ENCODE results near the gene GALNT6.

Gene GALNT6

DNA sequence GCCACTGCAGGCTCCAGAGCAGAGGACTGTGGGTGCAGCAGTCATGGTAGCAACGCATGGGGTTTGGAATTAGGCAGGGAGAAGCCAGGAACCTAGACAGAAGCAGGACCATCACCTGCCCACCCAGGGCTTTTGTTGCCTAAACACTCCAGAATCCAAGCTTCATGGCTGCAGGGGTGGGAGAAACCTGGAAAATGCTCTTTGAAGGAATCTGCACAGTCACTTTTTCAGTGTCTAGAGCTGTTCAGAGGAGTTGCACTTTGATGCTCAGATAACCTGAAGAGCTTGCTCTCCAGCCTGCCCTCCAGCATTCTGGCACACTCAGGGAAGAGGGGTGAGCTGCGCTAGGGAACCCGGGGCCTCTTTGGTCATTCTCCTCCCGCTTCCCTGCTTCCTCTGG lies 43.1 kb downstream of the GALNT6 start:
- TF ChIP-seq, protein P1, sequence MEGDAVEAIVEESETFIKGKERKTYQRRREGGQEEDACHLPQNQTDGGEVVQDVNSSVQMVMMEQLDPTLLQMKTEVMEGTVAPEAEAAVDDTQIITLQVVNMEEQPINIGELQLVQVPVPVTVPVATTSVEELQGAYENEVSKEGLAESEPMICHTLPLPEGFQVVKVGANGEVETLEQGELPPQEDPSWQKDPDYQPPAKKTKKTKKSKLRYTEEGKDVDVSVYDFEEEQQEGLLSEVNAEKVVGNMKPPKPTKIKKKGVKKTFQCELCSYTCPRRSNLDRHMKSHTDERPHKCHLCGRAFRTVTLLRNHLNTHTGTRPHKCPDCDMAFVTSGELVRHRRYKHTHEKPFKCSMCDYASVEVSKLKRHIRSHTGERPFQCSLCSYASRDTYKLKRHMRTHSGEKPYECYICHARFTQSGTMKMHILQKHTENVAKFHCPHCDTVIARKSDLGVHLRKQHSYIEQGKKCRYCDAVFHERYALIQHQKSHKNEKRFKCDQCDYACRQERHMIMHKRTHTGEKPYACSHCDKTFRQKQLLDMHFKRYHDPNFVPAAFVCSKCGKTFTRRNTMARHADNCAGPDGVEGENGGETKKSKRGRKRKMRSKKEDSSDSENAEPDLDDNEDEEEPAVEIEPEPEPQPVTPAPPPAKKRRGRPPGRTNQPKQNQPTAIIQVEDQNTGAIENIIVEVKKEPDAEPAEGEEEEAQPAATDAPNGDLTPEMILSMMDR (IDR thresholded peaks at IDR 0.05; ENCODE audit: low read length), result no peak
- TF ChIP-seq EZH2 (IDR thresholded peaks at IDR 0.05; ENCODE audit: borderline replicate concordance, low read length), result no peak
- no peak overlapping the region for H3K4me3 ChIP-seq (ENCODE audit: low read depth, low read length, poor library complexity, severe bottlenecking)
- H3K9ac ChIP-seq (ENCODE audit: low read length), result no peak overlapping the region
- no peak overlapping the region for H3K4me2 ChIP-seq (ENCODE audit: low read length)
- no peaks in the 10 kb centered on the region for H3K4me1 ChIP-seq (ENCODE audit: insufficient read depth, low read length, severe bottlenecking)
- H3K27ac ChIP-seq (ENCODE audit: low read depth, low read length, poor library complexity, severe bottlenecking), result no peak overlapping the region
- H3F3A ChIP-seq (ENCODE audit: insufficient read depth, low read length), result no peaks in the 10 kb centered on the region
- no peaks in the 10 kb centered on the region for H3K9me2 ChIP-seq (ENCODE audit: low read depth, low read length)
- no peaks in the 10 kb centered on the region; the same call in 1 of the 2 replicates for H3K27me3 ChIP-seq (ENCODE audit: insufficient read depth, low read length)
- H3K79me2 ChIP-seq (ENCODE audit: insufficient read depth, low read length), result no peaks in the 10 kb centered on the region
- no peaks in the 10 kb centered on the region for H3K36me3 ChIP-seq (ENCODE audit: insufficient read depth, low read length)
- H2AFZ ChIP-seq (ENCODE audit: low read length), result no peak overlapping the region
- no peaks in the 10 kb centered on the region for H4K20me1 ChIP-seq (ENCODE audit: insufficient read depth, low read length)
- H3K9me3 ChIP-seq (ENCODE audit: low read length), result no peaks in the 10 kb centered on the region

DNA sequence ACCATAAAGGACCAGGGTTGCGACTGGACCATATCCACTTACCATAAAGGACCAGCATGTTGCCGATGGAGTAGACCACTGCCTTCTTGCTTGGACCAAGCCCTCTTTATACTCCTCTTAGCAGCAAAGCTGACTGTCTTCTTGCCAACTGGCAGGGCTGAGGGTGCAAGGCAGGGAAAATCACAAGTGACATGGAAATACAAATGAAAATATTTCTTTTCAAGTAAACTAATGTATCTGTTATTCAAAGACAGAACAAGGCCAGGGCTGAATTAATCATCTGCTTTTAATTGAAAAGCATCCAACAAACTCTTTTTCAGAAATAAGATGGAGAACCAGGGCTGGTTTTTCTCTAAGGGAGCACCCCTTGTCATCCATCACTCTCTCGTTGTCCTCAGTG lies 44.6 kb downstream of the GALNT6 start, which contains the start of gene CELA1:
Gene CELA1, minus strand, starts transcription at position 99 of the 400 bp plus-strand sequence. Its CDS starts 41 bp downstream, at position 58.
- Histone ChIP-seq H3F3A (ENCODE audit: insufficient read depth, low read length) (no peaks in the 10 kb centered on the region), H3K27me3 (ENCODE audit: insufficient read depth, low read length) (no peaks in the 10 kb centered on the region; the same call in 1 of the 2 replicates), H3K4me3 (ENCODE audit: low read depth, low read length, poor library complexity, severe bottlenecking) (no peak within 1 kb of the TSS), H2AFZ (ENCODE audit: low read length) (no peak within 1 kb of the TSS), H4K20me1 (ENCODE audit: insufficient read depth, low read length) (no peaks in the 10 kb centered on the region), H3K27ac (ENCODE audit: low read depth, low read length, poor library complexity, severe bottlenecking) (no peak within 1 kb of the TSS), H3K9me3 (ENCODE audit: low read length) (no peaks in the 10 kb centered on the region), H3K4me2 (ENCODE audit: low read length) (no peak within 1 kb of the TSS), H3K9me2 (ENCODE audit: low read depth, low read length) (no peaks in the 10 kb centered on the region), H3K9ac (ENCODE audit: low read length) (no peak within 1 kb of the TSS), H3K79me2 (ENCODE audit: insufficient read depth, low read length) (no peaks in the 10 kb centered on the region), H3K4me1 (ENCODE audit: insufficient read depth, low read length, severe bottlenecking) (no peaks in the 10 kb centered on the region), H3K36me3 (ENCODE audit: insufficient read depth, low read length) (no peaks in the 10 kb centered on the region)
- TF ChIP-seq, protein P1 (IDR thresholded peaks at IDR 0.05; ENCODE audit: low read length), result no peak
- TF ChIP-seq EZH2 (IDR thresholded peaks at IDR 0.05; ENCODE audit: borderline replicate concordance, low read length), result no peak

DNA sequence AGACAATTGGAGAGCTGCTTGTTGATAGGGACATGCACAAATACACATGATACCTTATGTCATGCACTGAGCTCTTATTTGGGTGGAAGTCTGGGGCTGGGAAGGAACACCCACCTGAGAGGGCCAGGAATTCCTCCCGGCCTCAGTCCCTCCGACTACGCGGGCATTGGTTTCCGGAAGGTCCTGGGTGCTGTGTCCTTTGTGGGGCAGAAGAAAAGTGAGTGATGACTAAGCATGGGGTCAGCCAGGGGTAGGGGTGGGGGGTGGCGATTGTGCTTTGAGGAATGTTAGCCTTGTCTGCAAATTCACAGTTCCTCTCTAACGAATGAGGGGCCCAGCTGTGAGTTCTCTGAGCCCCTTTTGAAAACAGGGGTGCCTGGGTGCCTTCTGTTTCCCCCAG lies 45.5 kb downstream of the GALNT6 start:
- Histone ChIP-seq H3K9me2 (ENCODE audit: low read depth, low read length) (no peaks in the 10 kb centered on the region), H3K36me3 (ENCODE audit: insufficient read depth, low read length) (no peaks in the 10 kb centered on the region), H3K9me3 (ENCODE audit: low read length) (no peaks in the 10 kb centered on the region), H3K4me3 (ENCODE audit: low read depth, low read length, poor library complexity, severe bottlenecking) (no peak overlapping the region), H3K79me2 (ENCODE audit: insufficient read depth, low read length) (no peaks in the 10 kb centered on the region), H3F3A (ENCODE audit: insufficient read depth, low read length) (no peaks in the 10 kb centered on the region), H3K4me2 (ENCODE audit: low read length) (no peak overlapping the region), H3K9ac (ENCODE audit: low read length) (no peak overlapping the region), H3K27me3 (ENCODE audit: insufficient read depth, low read length) (no peaks in the 10 kb centered on the region; the same call in 1 of the 2 replicates), H2AFZ (ENCODE audit: low read length) (no peak overlapping the region), H4K20me1 (ENCODE audit: insufficient read depth, low read length) (no peaks in the 10 kb centered on the region), H3K4me1 (ENCODE audit: insufficient read depth, low read length, severe bottlenecking) (no peaks in the 10 kb centered on the region), H3K27ac (ENCODE audit: low read depth, low read length, poor library complexity, severe bottlenecking) (no peak overlapping the region)
- TF ChIP-seq, protein P1 (IDR thresholded peaks at IDR 0.05; ENCODE audit: low read length), result no peak
- TF ChIP-seq EZH2 (IDR thresholded peaks at IDR 0.05; ENCODE audit: borderline replicate concordance, low read length), result no peak

All from OCI-LY1 (cell line).